Mammary epithelial cell (primary cell): ENCODE measurements around the gene B2M.

ENCODE experiments used
- CTCF ChIP-seq, 2 donors: IDR thresholded peaks in 1 of 2; conservative IDR thresholded peaks in 1 of 2; 2 replicates each; pipeline ENCODE4 v1.5.1; 2011 to 2012; ENCODE audit warnings: inconsistent platforms in 2 of 2, low read length in 2 of 2, mild to moderate bottlenecking in 2 of 2, control low read depth in 1 of 2, low read depth in 1 of 2; ENCODE audit not compliant: insufficient read depth in 1 of 2; ENCODE audit errors: extremely low read depth in 1 of 2
- EZH2 ChIP-seq: IDR thresholded peaks from 2 replicates; pipeline ENCODE4 v1.6.1; 2012; ENCODE audit warnings: low read length, inconsistent platforms, borderline replicate concordance

GRCh38 chr15:44718180-44718926 lies 7.0 kb downstream of the B2M start:
- TF ChIP-seq CTCF (conservative IDR thresholded peaks at IDR 0.05 in 1 of 2, IDR thresholded peaks at IDR 0.05 in 1 of 2; ENCODE audit: extremely low read depth in 1 of 2, insufficient read depth in 1 of 2, low read depth in 1 of 2, low read length in 2 of 2) (no peak), EZH2 (no peak)
